ENCODE results near the gene CARD10.
"Not testable (repeated sequence)": the region's sequence is repeated elsewhere in the genome, so short reads cannot be mapped to it uniquely, and the experiment has no call there.

The CARD10 gene

GRCh38 chr22:37546437-37547250 lies 27.4 kb upstream of the CARD10 start:
- DNase-seq (ENCODE audit: low read depth) = peak; percentile 84
- H3K4me3 ChIP-seq (ENCODE audit: low read length) = no peak overlapping the region
- peak; percentile 30; the same call in 1 of the 2 replicates for TF ChIP-seq CTCF (conservative IDR thresholded peaks at IDR 0.05; ENCODE audit: low read length)

- no peak for TF ChIP-seq CTCF (conservative IDR thresholded peaks at IDR 0.05; ENCODE audit: low read length)
- H3K4me3 ChIP-seq (ENCODE audit: low read length) = peak overlapping the region; percentile 47
- DNase-seq (ENCODE audit: low read depth) = peak; percentile 96
Observed at GRCh38 chr22:37545703-37546436, 26.7 kb upstream of the CARD10 start.

- peak; percentile 87 for TF ChIP-seq CTCF (conservative IDR thresholded peaks at IDR 0.05; ENCODE audit: low read length)
- peak; percentile 61 for DNase-seq (ENCODE audit: low read depth)
- peak overlapping the region; percentile 47 for H3K4me3 ChIP-seq (ENCODE audit: low read length)
Observed at GRCh38 chr22:37544955-37545702, 25.9 kb upstream of the CARD10 start.

- no peak for DNase-seq (ENCODE audit: low read depth)
- H3K4me3 ChIP-seq (ENCODE audit: low read length) = no peak overlapping the region
- no peak for TF ChIP-seq CTCF (conservative IDR thresholded peaks at IDR 0.05; ENCODE audit: low read length)
Observed at GRCh38 chr22:37542959-37543358, 23.7 kb upstream of the CARD10 start.

GRCh38 chr22:37542416-37542815 lies 23.2 kb upstream of the CARD10 start:
- DNase-seq (ENCODE audit: low read depth); H3K4me3 ChIP-seq (ENCODE audit: low read length): not testable (repeated sequence)

GRCh38 chr22:37539790-37540189 lies 20.6 kb upstream of the CARD10 start:
- not testable (repeated sequence) for DNase-seq (ENCODE audit: low read depth); H3K4me3 ChIP-seq (ENCODE audit: low read length)

- peak; percentile 95 for TF ChIP-seq CTCF (conservative IDR thresholded peaks at IDR 0.05; ENCODE audit: low read length)
- peak; percentile 90 for DNase-seq (ENCODE audit: low read depth)
- no peak overlapping the region for H3K4me3 ChIP-seq (ENCODE audit: low read length)
Observed at GRCh38 chr22:37538590-37539357, 19.6 kb upstream of the CARD10 start.

All from AG10803 (cell line).